ENCODE results near the gene CNTFR. TPM values are rescaled to one million over a fixed set of nuclear protein-coding genes. Genes with fewer than 3 reads are reported as not detected.

The CNTFR gene
- total RNA-seq, 1 experiment from 2014 or later: 2.7 TPM

- CTCF ChIA-PET: interaction anchor here (1.3 kb wide), 1 partner anchor 32 kb away, joined by 5 read pairs; no protein-coding TSS in a partner anchor
- POLR2A ChIA-PET: no interaction called here
- Histone ChIP-seq H3K36me3 (ENCODE audit: control insufficient read depth, insufficient read depth, low read length) (no peaks in the 10 kb centered on the region), H3K4me3 (ENCODE audit: low read depth in 2 of 2, low read length in 2 of 2) (no peak overlapping the region), H3K9me3 (ENCODE audit: control insufficient read depth, insufficient read depth, low read depth, low read length) (no peaks in the 10 kb centered on the region), H3K27ac (ENCODE audit: low read length) (no peak overlapping the region), H3K27me3 (ENCODE audit: control insufficient read depth, insufficient read depth, low read length) (no peaks in the 10 kb centered on the region), H3K4me1 (ENCODE audit: control insufficient read depth, insufficient read depth, low read length) (peaks cover 5% of the 10 kb centered on the region; the same call in 1 of the 2 replicates)
- no TSS peak for BruUV-seq (replicated peaks)
- ATAC-seq: no peak
- no peak for DNase-seq (ENCODE audit: low read depth, low spot score)
- in situ Hi-C loops (cut with HindIII; ENCODE audit: low pct_unique_long_range_greater_than_20kb, low sequenced_read_pairs) (no loop called here), intact Hi-C loops (cut with micrococcal nuclease; ENCODE audit: unreplicated experiment) (no loop called here)
- no peak for TF ChIP-seq REST (IDR thresholded peaks at IDR 0.05; ENCODE audit: insufficient read depth in 1 of 2, low read depth in 2 of 2, low read length in 1 of 2)
- no peak for TF ChIP-seq CTCF (IDR thresholded peaks at IDR 0.05)
- no peak for TF ChIP-seq POLR2AphosphoS5 (IDR thresholded peaks at IDR 0.05; ENCODE audit: low read depth, low read length)
- no peak for TF ChIP-seq SIN3A (IDR thresholded peaks at IDR 0.05; ENCODE audit: borderline replicate concordance, insufficient read depth, low read depth, low read length)
- TF ChIP-seq TCF7L2 (IDR thresholded peaks at IDR 0.05; ENCODE audit: low read depth, low read length): no peak
Observed at GRCh38 chr9:34558919-34559623, 30.5 kb downstream of the CNTFR start.

- Histone ChIP-seq H3K9me3 (ENCODE audit: control insufficient read depth, insufficient read depth, low read depth, low read length) (no peaks in the 10 kb centered on the region), H3K4me3 (ENCODE audit: low read depth in 2 of 2, low read length in 2 of 2) (no peak overlapping the region), H3K4me1 (ENCODE audit: control insufficient read depth, insufficient read depth, low read length) (peaks cover 5% of the 10 kb centered on the region; the same call in 1 of the 2 replicates), H3K36me3 (ENCODE audit: control insufficient read depth, insufficient read depth, low read length) (no peaks in the 10 kb centered on the region), H3K27me3 (ENCODE audit: control insufficient read depth, insufficient read depth, low read length) (no peaks in the 10 kb centered on the region), H3K27ac (ENCODE audit: low read length) (no peak overlapping the region)
- no TSS peak for BruUV-seq (replicated peaks)
- ChIA-PET POLR2A (no interaction called here), CTCF (interaction anchor here (1.3 kb wide), 1 partner anchor 33 kb away, joined by 5 read pairs; no protein-coding TSS in a partner anchor)
- TF ChIP-seq REST (IDR thresholded peaks at IDR 0.05; ENCODE audit: insufficient read depth in 1 of 2, low read depth in 2 of 2, low read length in 1 of 2): no peak
- no peak for TF ChIP-seq POLR2AphosphoS5 (IDR thresholded peaks at IDR 0.05; ENCODE audit: low read depth, low read length)
- in situ Hi-C loops (cut with HindIII; ENCODE audit: low pct_unique_long_range_greater_than_20kb, low sequenced_read_pairs): no loop called here
- ATAC-seq (no peak), DNase-seq (ENCODE audit: low read depth, low spot score) (no peak)
- intact Hi-C loops (cut with micrococcal nuclease; ENCODE audit: unreplicated experiment): no loop called here
Observed at GRCh38 chr9:34558364-34558763, 31.2 kb downstream of the CNTFR start.
